GM18519 (cell line): ENCODE measurements around the gene PCSK5.

Experiments
- ATAC-seq: cut with Tn5 transposase; IDR thresholded peaks from one replicate; pipeline ENCODE4 v1.9.1; 2021; ENCODE audit warnings: mild to moderate bottlenecking, moderate library complexity; ENCODE audit not compliant: unreplicated experiment, low FRiP score

The PCSK5 gene

DNA sequence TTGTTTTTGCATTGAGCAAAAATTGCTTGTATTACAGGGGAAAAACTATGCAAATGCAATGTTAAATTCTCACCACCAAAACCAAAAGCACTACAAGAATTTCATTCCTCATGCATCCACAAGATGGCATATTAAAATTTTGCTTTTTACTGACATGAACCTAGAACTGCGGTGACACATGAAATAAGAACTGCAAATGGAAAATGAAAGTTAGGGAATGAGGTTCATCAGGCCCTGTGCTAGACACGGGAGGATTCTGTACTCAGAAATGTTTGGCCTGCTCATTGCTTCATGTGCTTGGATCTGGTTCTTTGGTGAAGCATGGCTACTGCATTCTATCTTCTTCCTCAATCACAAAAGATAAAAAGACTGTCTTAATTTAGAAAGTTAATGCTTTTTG, 512.9 kb downstream of the PCSK5 start:
- peak; percentile 89 for ATAC-seq

GRCh38 chr9:76404401-76404800, 513.9 kb downstream of the PCSK5 start:
- ATAC-seq: no peak

- no peak for ATAC-seq
Observed at GRCh38 chr9:76405340-76405739, 514.9 kb downstream of the PCSK5 start.

DNA sequence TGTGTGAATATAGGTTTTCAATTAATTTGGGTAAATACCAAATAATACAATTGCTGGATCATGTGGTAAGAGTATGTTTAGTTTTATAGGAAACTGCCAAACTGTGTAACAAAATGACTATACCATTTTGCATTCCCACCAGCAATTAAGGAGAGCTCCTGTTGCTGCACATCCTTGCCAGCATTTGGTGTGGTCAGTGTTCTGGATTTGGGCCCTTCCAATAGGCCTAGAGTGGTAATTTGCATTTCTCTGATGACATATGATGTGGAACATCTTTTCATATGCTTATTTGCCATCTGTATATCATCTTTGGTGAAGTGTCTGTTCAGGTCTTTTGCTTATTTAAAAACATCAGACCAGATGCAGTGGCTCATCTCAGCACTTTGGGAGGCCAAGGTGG, 515.4 kb downstream of the PCSK5 start:
- no peak for ATAC-seq
